ENCODE data around the gene PPP6R2.
"Not testable (repeated sequence)": the region's sequence is repeated elsewhere in the genome, so short reads cannot be mapped to it uniquely, and the experiment has no call there.

Gene PPP6R2

GRCh38 chr22:50317178-50317577, 25.9 kb upstream of the PPP6R2 start:
- DNase-seq (ENCODE audit: low read depth): no peak

GRCh38 chr22:50317674-50318073, 25.5 kb upstream of the PPP6R2 start:
- DNase-seq (ENCODE audit: low read depth): no peak

GRCh38 chr22:50318356-50318697, 24.8 kb upstream of the PPP6R2 start:
- no peak for DNase-seq (ENCODE audit: low read depth)

GRCh38 chr22:50318698-50319411, 24.3 kb upstream of the PPP6R2 start:
- DNase-seq (ENCODE audit: low read depth): no peak

GRCh38 chr22:50319503-50319951, 23.6 kb upstream of the PPP6R2 start:
- DNase-seq (ENCODE audit: low read depth): no peak

- DNase-seq (ENCODE audit: low read depth): no peak
Observed at GRCh38 chr22:50320116-50320515, 23.0 kb upstream of the PPP6R2 start.

- no peak for DNase-seq (ENCODE audit: low read depth)
Observed at GRCh38 chr22:50320671-50321325, 22.3 kb upstream of the PPP6R2 start.

GRCh38 chr22:50322382-50323104, 20.6 kb upstream of the PPP6R2 start:
- DNase-seq (ENCODE audit: low read depth): not testable (repeated sequence)

- no peak for DNase-seq (ENCODE audit: low read depth)
Observed at GRCh38 chr22:50323900-50324299, 19.2 kb upstream of the PPP6R2 start.

- DNase-seq (ENCODE audit: low read depth): no peak
Observed at GRCh38 chr22:50325444-50326224, 17.5 kb upstream of the PPP6R2 start.

GRCh38 chr22:50326225-50326955, 16.7 kb upstream of the PPP6R2 start:
- no peak for DNase-seq (ENCODE audit: low read depth)

GRCh38 chr22:50326956-50327710, 16.0 kb upstream of the PPP6R2 start, which contains the start of gene DENND6B:
Gene DENND6B (minus strand): TSS chr22:50327012. CDS start chr22:50326988, 24 bp downstream.
- peak; percentile 42 for DNase-seq (ENCODE audit: low read depth)

GRCh38 chr22:50327711-50328019, 15.5 kb upstream of the PPP6R2 start:
- no peak for DNase-seq (ENCODE audit: low read depth)

- no peak for DNase-seq (ENCODE audit: low read depth)
Observed at GRCh38 chr22:50329236-50329635, 13.9 kb upstream of the PPP6R2 start.

- not testable (repeated sequence) for DNase-seq (ENCODE audit: low read depth)
Observed at GRCh38 chr22:50334433-50334832, 8.7 kb upstream of the PPP6R2 start.

- DNase-seq (ENCODE audit: low read depth): no peak
Observed at GRCh38 chr22:50337262-50338041, 5.7 kb upstream of the PPP6R2 start.

GRCh38 chr22:50338042-50338573, 5.0 kb upstream of the PPP6R2 start:
- no peak for DNase-seq (ENCODE audit: low read depth)

GRCh38 chr22:50338860-50339462, 4.2 kb upstream of the PPP6R2 start:
- DNase-seq (ENCODE audit: low read depth): no peak
